RKO (cell line): ENCODE data around the gene EXOC8.
A peak's percentile ranks its signal among the peaks of the same experiment; 100 is the strongest.

ENCODE experiments used
- DNase-seq: peaks from one replicate; pipeline ENCODE4 v3.0.0-alpha.2; 2016; ENCODE audit warnings: low spot score

Gene EXOC8

GRCh38 chr1:231337472-231338269 is at the start of gene EXOC8:
Gene EXOC8, minus strand, starts transcription at chr1:231337852. Its CDS starts 107 bp downstream, at chr1:231337745.
- peak; percentile 95 for DNase-seq

- DNase-seq: no peak
These were observed 48.8 kb upstream of the EXOC8 start for GRCh38 chr1:231386466-231386865.

- no peak for DNase-seq
These were observed 47.7 kb upstream of the EXOC8 start for GRCh38 chr1:231385416-231385748.

GRCh38 chr1:231384696-231385415 is 47.2 kb upstream of the EXOC8 start:
- DNase-seq: no peak

GRCh38 chr1:231383159-231383860 is 45.7 kb upstream of the EXOC8 start:
- no peak for DNase-seq

- DNase-seq: no peak
These were observed 44.8 kb upstream of the EXOC8 start for GRCh38 chr1:231382426-231382825.

- DNase-seq: no peak
These were observed 44.1 kb upstream of the EXOC8 start for GRCh38 chr1:231381729-231382128.

- no peak for DNase-seq
These were observed 39.4 kb upstream of the EXOC8 start for GRCh38 chr1:231376875-231377549.

- DNase-seq: peak; percentile 41
These were observed 38.4 kb upstream of the EXOC8 start for GRCh38 chr1:231376101-231376500.

GRCh38 chr1:231374394-231374793 is 36.7 kb upstream of the EXOC8 start:
- no peak for DNase-seq

GRCh38 chr1:231372501-231372900 is 34.8 kb upstream of the EXOC8 start:
- no peak for DNase-seq

GRCh38 chr1:231369282-231369681 is 31.6 kb upstream of the EXOC8 start:
- no peak for DNase-seq

- no peak for DNase-seq
These were observed 26.5 kb upstream of the EXOC8 start for GRCh38 chr1:231364192-231364591.

GRCh38 chr1:231363624-231364023 is 26.0 kb upstream of the EXOC8 start:
- no peak for DNase-seq

- no peak for DNase-seq
These were observed 24.7 kb upstream of the EXOC8 start for GRCh38 chr1:231362325-231362724.

- DNase-seq: peak; percentile 54
These were observed 21.5 kb upstream of the EXOC8 start for GRCh38 chr1:231359113-231359512.

GRCh38 chr1:231357831-231358354 is 20.2 kb upstream of the EXOC8 start:
- DNase-seq: peak; percentile 90

- no peak for DNase-seq
These were observed 19.6 kb upstream of the EXOC8 start for GRCh38 chr1:231357187-231357772.

GRCh38 chr1:231355171-231355570 is 17.5 kb upstream of the EXOC8 start:
- DNase-seq: no peak

- no peak for DNase-seq
These were observed 16.8 kb upstream of the EXOC8 start for GRCh38 chr1:231354330-231355020.

- no peak for DNase-seq
These were observed 15.4 kb upstream of the EXOC8 start for GRCh38 chr1:231353086-231353485.
